HepG2 (cell line): ENCODE results near the gene KDM8. TPM values are rescaled to one million over a fixed set of nuclear protein-coding genes. Genes with fewer than 3 reads are reported as not detected.
A peak's percentile ranks its signal among the peaks of the same experiment; 100 is the strongest.

Source experiments
- ARID2 ChIP-seq: sonication (generic); formaldehyde crosslinking; IDR thresholded peaks from 2 replicates; pipeline ENCODE4 v1.8.1; 2022; ENCODE audit warnings: mild to moderate bottlenecking, missing genetic modification reagents, borderline replicate concordance
- BCL3 ChIP-seq: sonication (generic); formaldehyde crosslinking; IDR thresholded peaks from 2 replicates; pipeline ENCODE4 v1.5.1; 2020; ENCODE audit warnings: mild to moderate bottlenecking, missing genetic modification reagents, moderate library complexity
- CSRNP2 ChIP-seq: sonication (generic); formaldehyde crosslinking; conservative IDR thresholded peaks from 2 replicates; pipeline ENCODE4 v1.8.0; 2022; ENCODE audit warnings: low read depth, missing genetic modification reagents
- EED ChIP-seq: sonication (generic); formaldehyde crosslinking; IDR thresholded peaks from 2 replicates; pipeline ENCODE4 v1.5.0; 2020; ENCODE audit warnings: mild to moderate bottlenecking, missing genetic modification reagents
- FOSL2 ChIP-seq: sonication (generic); formaldehyde crosslinking; IDR thresholded peaks from 2 replicates; pipeline ENCODE4 v1.4.0; 2020; ENCODE audit warnings: missing genetic modification reagents
- KDM5B ChIP-seq: sonication (generic); formaldehyde crosslinking; IDR thresholded peaks from 2 replicates; pipeline ENCODE4 v1.4.0; 2020; ENCODE audit warnings: missing genetic modification reagents, mild to moderate bottlenecking, borderline replicate concordance
- KMT2B ChIP-seq: IDR thresholded peaks from 2 replicates; pipeline ENCODE4 v1.6.1; 2016; ENCODE audit warnings: missing genetic modification reagents, missing compliant biosample characterization
- MXD4 ChIP-seq: IDR thresholded peaks from 2 replicates; pipeline ENCODE4 v1.6.1; 2016; ENCODE audit warnings: mild to moderate bottlenecking, missing biosample characterization, missing genetic modification reagents
- PAXIP1 ChIP-seq: sonication (generic); formaldehyde crosslinking; conservative IDR thresholded peaks from 2 replicates; pipeline ENCODE4 v1.4.0; 2020; ENCODE audit warnings: mild to moderate bottlenecking, missing genetic modification reagents, moderate library complexity
- TERF1 ChIP-seq: sonication (generic); formaldehyde crosslinking; IDR thresholded peaks from 2 replicates; pipeline ENCODE4 v1.8.0; 2022; ENCODE audit warnings: mild to moderate bottlenecking, missing genetic modification reagents, moderate library complexity
- THAP11 ChIP-seq: IDR thresholded peaks from 2 replicates; pipeline ENCODE4 v1.6.1; 2016; ENCODE audit warnings: missing biosample characterization, missing genetic modification reagents
- ZBTB34 ChIP-seq: sonication (generic); formaldehyde crosslinking; IDR thresholded peaks from 2 replicates; pipeline ENCODE4 v1.8.0; 2022; ENCODE audit warnings: mild to moderate bottlenecking, missing genetic modification reagents
- ZKSCAN5 ChIP-seq: sonication (generic); formaldehyde crosslinking; IDR thresholded peaks from 2 replicates; pipeline ENCODE4 v1.5.1; 2020; ENCODE audit warnings: mild to moderate bottlenecking, missing genetic modification reagents
- ZNF576 ChIP-seq: sonication (generic); formaldehyde crosslinking; IDR thresholded peaks from 2 replicates; pipeline ENCODE4 v1.4.0; 2020; ENCODE audit warnings: mild to moderate bottlenecking, missing genetic modification reagents
- ZNF615 ChIP-seq: sonication (generic); formaldehyde crosslinking; IDR thresholded peaks from 2 replicates; pipeline ENCODE4 v1.5.0; 2020; ENCODE audit warnings: mild to moderate bottlenecking, missing genetic modification reagents, borderline replicate concordance
- ZNF800 ChIP-seq: sonication (generic); formaldehyde crosslinking; IDR thresholded peaks from 2 replicates; pipeline ENCODE4 v1.4.0; 2020; ENCODE audit warnings: missing genetic modification reagents
- polyA plus RNA-seq, 8 experiments: library from polyadenylated mRNA; depleted of rRNA in 3 of 8; stranded (reverse) in 7 of 8; unstranded in 1 of 8; fragments of >200 nt; fragmentation: Illumina TruSeq in 4 of 8; extraction: Trizol in 4 of 8; gene quantifications; 2 replicates each; pipeline versions ENCODE4 v1.2.1 to v1.2.3, GENCODE V29; 2011 to 2016; ENCODE audit warnings: low read depth in 4 of 8, missing spikeins in 1 of 8, mixed read lengths in 1 of 8; ENCODE audit not compliant: insufficient read depth in 1 of 8
- total RNA-seq, 5 experiments: library from RNA; depleted of rRNA; stranded (reverse); fragments of >200 nt; fragmentation: Illumina TruSeq; extraction: Trizol; gene quantifications; 2 replicates each; pipeline ENCODE4 v1.2.3, GENCODE V29; 2016; ENCODE audit warnings: low read depth in 1 of 5

KDM8 gene
- total and polyA plus RNA-seq, 2 of the 13 experiments (the other 11 are each of a cell fraction or from before 2014, with no cell fraction given), result 3.3 to 8.6 TPM

- TF ChIP-seq ZNF800, result peak; percentile 73; the same call in 1 of the 2 replicates
- TF ChIP-seq ZNF576 (CRISPR knock-in tag), result no peak
- no peak for TF ChIP-seq ZKSCAN5 (CRISPR knock-in tag)
- peak; percentile 66; the same call in 1 of the 2 replicates for TF ChIP-seq KDM5B
- TF ChIP-seq PAXIP1, result peak; percentile 50; the same call in 1 of the 2 replicates
- TF ChIP-seq KMT2B, result peak; percentile 92
- no peak for TF ChIP-seq CSRNP2 (CRISPR knock-in tag)
- no peak for TF ChIP-seq EED (CRISPR knock-in tag)
- TF ChIP-seq THAP11 (CRISPR knock-in tag), result peak; percentile 84
- TF ChIP-seq ZNF615 (CRISPR knock-in tag), result no peak
- 0 out of 2 replicates have a peak, but pooled peaks have one; percentile 45 for TF ChIP-seq TERF1 (CRISPR knock-in tag)
- peak; percentile 79; the same call in 1 of the 2 replicates for TF ChIP-seq MXD4 (CRISPR knock-in tag)
- no peak for TF ChIP-seq ZBTB34 (CRISPR knock-in tag)
- no peak; the same call in 1 of the 2 replicates for TF ChIP-seq ARID2 (CRISPR knock-in tag)
- TF ChIP-seq FOSL2 (CRISPR knock-in tag), result peak; percentile 69
- no peak for TF ChIP-seq BCL3
Measured at GRCh38 chr16:27268376-27269299, 65.3 kb downstream of the KDM8 start, which contains the start of gene NSMCE1 (continued).
